GM19324 (cell line): ENCODE measurements around the gene IFNG-AS1.

Source experiments
- ATAC-seq: cut with Tn5 transposase; IDR thresholded peaks from one replicate; pipeline ENCODE4 v1.9.1; 2021; ENCODE audit warnings: mild to moderate bottlenecking, moderate library complexity; ENCODE audit not compliant: unreplicated experiment, low FRiP score

Gene IFNG-AS1

GRCh38 chr12:68034567-68034966 lies 45.3 kb downstream of the IFNG-AS1 start:
- ATAC-seq = no peak

GRCh38 chr12:68036642-68037041 lies 47.4 kb downstream of the IFNG-AS1 start:
- no peak for ATAC-seq

GRCh38 chr12:68037616-68038255 lies 48.5 kb downstream of the IFNG-AS1 start:
- ATAC-seq = no peak

GRCh38 chr12:68038650-68039049 lies 49.4 kb downstream of the IFNG-AS1 start:
- no peak for ATAC-seq

GRCh38 chr12:68040450-68041075 lies 51.3 kb downstream of the IFNG-AS1 start:
- ATAC-seq = no peak

- ATAC-seq = peak; percentile 68
These were observed 53.0 kb downstream of the IFNG-AS1 start for GRCh38 chr12:68042212-68042699.

GRCh38 chr12:68043435-68043834 lies 54.2 kb downstream of the IFNG-AS1 start:
- no peak for ATAC-seq

- ATAC-seq = no peak
These were observed 59.5 kb downstream of the IFNG-AS1 start for GRCh38 chr12:68048648-68049297.

GRCh38 chr12:68056300-68056699 lies 67.1 kb downstream of the IFNG-AS1 start:
- ATAC-seq = no peak

- no peak for ATAC-seq
These were observed 74.8 kb downstream of the IFNG-AS1 start for GRCh38 chr12:68063900-68064590.

GRCh38 chr12:68065163-68065562 lies 75.9 kb downstream of the IFNG-AS1 start:
- no peak for ATAC-seq

GRCh38 chr12:68065687-68066086 lies 76.4 kb downstream of the IFNG-AS1 start:
- ATAC-seq = no peak

GRCh38 chr12:68067762-68068376 lies 78.6 kb downstream of the IFNG-AS1 start:
- ATAC-seq = no peak

GRCh38 chr12:68069275-68069674 lies 80.0 kb downstream of the IFNG-AS1 start:
- ATAC-seq = no peak
